Large intestine (tissue), 3 donors: ENCODE measurements around the gene TCERG1L. TPM values are rescaled to one million over a fixed set of nuclear protein-coding genes. Genes with fewer than 3 reads are reported as not detected.

Source experiments
- DNase-seq, 2 donors: peaks; one replicate each; pipeline versions ENCODE4 v3.0.0 to v3.0.0-alpha.2; 2013
- H3K27ac ChIP-seq: one replicate; pipeline ENCODE4 v1.5.1; 2013; ENCODE audit warnings: low read length
- H3K27me3 ChIP-seq: 2 replicates; pipeline ENCODE4 v1.6.1; 2013; ENCODE audit warnings: low read length; ENCODE audit not compliant: control insufficient read depth, insufficient read depth
- H3K36me3 ChIP-seq: 2 replicates; pipeline ENCODE4 v1.6.1; 2013; ENCODE audit warnings: low read length; ENCODE audit not compliant: control insufficient read depth, insufficient read depth
- H3K4me1 ChIP-seq: one replicate; pipeline ENCODE4 v1.6.1; 2013; ENCODE audit warnings: low read length; ENCODE audit not compliant: control insufficient read depth, insufficient read depth
- H3K4me3 ChIP-seq: one replicate; pipeline ENCODE4 v1.5.1; 2013; ENCODE audit warnings: low read length
- H3K9me3 ChIP-seq: one replicate; pipeline ENCODE4 v1.6.1; 2013; ENCODE audit warnings: mild to moderate bottlenecking, low read depth, low read length, moderate library complexity; ENCODE audit not compliant: control insufficient read depth
- WGBS: methylation state at CpG from one replicate; pipeline ENCODE4 v1.1.5; 2013; ENCODE audit warnings: low lambda C conversion rate; ENCODE audit not compliant: insufficient coverage; 5-methylcytosine and 5-hydroxymethylcytosine counted together
- polyA plus RNA-seq: library from polyadenylated mRNA; unstranded; fragments of 120-200 nt; gene quantifications from one replicate; pipeline ENCODE4 v1.2.1, GENCODE V29; 2013

Gene TCERG1L
- polyA plus RNA-seq, 1 donor, result 0.45 TPM

DNA sequence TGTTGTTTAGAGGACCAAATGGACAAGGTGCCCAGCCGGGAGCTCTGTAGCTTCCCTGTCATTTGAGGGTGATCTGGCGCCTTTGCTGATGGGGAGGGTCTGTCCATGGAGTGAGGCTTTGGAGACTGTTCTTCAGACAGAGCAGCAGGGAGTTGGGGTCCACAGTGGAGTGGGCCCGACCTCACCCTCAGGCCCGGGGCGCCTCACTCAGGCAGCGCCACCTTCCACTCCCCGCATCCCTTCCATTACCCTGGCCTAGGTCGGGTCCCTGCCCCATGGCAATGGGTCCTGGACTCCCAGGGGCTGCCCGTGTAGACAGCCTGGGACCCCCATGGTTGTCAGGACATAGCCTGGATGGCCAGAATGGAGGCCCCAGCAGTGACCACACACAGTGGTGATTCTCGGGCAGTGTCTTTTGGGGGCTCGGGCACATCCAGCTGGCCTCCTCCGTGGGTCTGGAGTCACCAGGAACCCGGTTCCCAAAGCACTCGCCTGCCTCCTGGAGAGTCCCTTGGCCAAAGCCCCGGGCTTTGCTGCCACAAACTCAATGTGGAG, 38.5 kb downstream of the TCERG1L start:
- no peaks in the 10 kb centered on the region for H3K36me3 ChIP-seq
- no CpG with 5 or more reads among the region's 15 CpGs for WGBS

DNA sequence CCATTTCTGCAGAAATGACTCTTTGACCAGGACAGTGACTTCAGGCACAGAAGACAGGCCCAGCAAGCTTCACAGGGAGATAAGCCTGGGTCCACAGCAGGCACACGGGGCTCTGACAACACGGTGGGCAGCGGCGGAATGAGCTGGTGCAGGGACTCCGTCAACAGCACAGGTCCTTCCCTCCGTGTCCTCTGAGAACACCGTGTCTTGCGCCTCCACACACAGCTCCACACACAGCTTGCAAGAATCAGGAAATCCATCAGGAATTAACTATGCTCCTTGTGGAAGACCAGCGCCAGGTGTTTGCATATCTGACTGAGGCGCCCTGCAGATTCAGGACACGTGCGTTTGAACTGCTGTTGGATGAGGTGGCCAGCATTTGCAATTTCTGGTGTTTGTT, 39.6 kb downstream of the TCERG1L start:
- Histone ChIP-seq H3K27me3 (no peaks in the 10 kb centered on the region), H3K9me3 (no peaks in the 10 kb centered on the region), H3K4me1 (no peaks in the 10 kb centered on the region), H3K27ac (no peak overlapping the region), H3K4me3 (no peak overlapping the region), H3K36me3 (no peaks in the 10 kb centered on the region)
- no CpG with 5 or more reads among the region's 12 CpGs for WGBS
- no peak for DNase-seq

More for the DNA sequence above, 38.5 kb downstream of the TCERG1L start:
- Histone ChIP-seq H3K27me3 (no peaks in the 10 kb centered on the region), H3K9me3 (no peaks in the 10 kb centered on the region), H3K4me3 (no peak overlapping the region), H3K4me1 (no peaks in the 10 kb centered on the region), H3K27ac (no peak overlapping the region)
- no peak for DNase-seq

DNA sequence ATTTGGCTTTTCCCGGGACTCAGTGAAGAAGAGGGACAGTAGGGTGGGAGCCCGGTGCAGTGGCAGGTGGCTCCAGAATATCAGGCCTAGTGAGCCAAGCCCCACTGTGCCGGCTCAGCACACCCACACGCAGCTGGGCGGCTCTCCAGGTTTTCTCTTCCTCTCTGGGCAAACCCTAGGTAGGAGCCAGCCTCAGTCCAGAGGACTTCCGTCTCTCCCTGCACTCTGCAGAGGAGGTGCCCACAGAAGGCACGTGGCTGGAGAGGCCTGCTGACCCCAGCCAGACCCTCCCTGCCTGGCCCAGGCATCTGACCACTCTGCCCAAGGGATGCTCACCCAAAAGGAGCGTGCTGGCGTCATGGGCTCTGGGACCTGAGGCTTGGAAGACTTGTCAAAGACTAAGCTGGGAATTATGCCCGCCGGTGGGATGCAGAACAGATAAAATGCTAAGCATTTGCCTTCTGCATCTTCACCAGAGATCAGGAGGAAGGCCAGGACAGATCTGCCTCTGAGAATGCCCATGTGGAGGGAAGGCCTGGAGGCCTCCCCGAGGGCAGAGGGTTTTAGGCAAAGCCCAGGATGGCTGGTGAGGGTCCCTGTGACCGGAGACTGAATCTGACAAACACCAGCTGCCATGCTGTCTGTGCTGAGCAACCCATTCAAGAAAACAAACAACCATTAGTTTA, 40.2 kb downstream of the TCERG1L start:
- no peak for DNase-seq
- Histone ChIP-seq H3K27ac (no peak overlapping the region), H3K4me1 (no peaks in the 10 kb centered on the region), H3K27me3 (no peaks in the 10 kb centered on the region), H3K36me3 (no peaks in the 10 kb centered on the region), H3K9me3 (no peaks in the 10 kb centered on the region), H3K4me3 (no peak overlapping the region)
- no CpG with 5 or more reads among the region's 13 CpGs for WGBS

DNA sequence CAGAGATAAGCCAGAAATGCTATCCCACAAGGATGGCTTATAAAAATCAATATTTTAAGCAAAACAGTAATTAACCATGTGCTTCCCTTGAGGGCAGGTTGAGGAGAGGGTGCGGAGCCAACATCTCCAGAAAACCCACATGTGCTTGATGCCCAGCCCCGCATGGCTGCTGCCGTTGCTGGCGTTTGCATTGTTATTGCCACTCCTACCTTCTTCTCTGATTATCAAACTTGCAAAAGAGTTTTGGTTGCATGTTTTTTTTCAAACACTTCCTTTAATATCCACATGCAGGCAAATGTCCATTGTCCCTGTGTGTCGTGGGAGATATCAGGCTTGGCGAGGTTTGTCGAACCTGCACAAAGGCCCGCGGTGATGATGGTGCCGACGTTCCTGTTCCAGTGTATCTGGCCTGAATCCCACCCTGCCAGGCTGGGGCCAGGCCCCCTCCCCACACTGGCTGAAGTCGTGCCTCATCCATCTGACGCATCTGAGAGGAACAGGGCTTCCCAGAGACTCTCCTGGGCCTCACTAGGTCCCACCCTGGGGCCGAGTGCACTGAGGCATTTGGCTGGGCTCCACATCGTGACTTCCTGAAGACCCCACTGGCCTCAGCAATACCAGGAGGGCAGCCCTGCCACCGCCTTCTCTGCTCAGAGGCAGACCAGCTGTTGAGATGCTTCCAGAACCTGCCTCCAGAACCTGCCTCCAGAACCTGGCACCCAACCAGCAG, 40.9 kb downstream of the TCERG1L start:
- Histone ChIP-seq H3K36me3 (no peaks in the 10 kb centered on the region), H3K9me3 (no peaks in the 10 kb centered on the region), H3K27me3 (no peaks in the 10 kb centered on the region), H3K27ac (no peak overlapping the region), H3K4me3 (no peak overlapping the region), H3K4me1 (no peaks in the 10 kb centered on the region)
- DNase-seq, result no peak
- 64% methylated on average over 3 of the region's 16 CpGs for WGBS

DNA sequence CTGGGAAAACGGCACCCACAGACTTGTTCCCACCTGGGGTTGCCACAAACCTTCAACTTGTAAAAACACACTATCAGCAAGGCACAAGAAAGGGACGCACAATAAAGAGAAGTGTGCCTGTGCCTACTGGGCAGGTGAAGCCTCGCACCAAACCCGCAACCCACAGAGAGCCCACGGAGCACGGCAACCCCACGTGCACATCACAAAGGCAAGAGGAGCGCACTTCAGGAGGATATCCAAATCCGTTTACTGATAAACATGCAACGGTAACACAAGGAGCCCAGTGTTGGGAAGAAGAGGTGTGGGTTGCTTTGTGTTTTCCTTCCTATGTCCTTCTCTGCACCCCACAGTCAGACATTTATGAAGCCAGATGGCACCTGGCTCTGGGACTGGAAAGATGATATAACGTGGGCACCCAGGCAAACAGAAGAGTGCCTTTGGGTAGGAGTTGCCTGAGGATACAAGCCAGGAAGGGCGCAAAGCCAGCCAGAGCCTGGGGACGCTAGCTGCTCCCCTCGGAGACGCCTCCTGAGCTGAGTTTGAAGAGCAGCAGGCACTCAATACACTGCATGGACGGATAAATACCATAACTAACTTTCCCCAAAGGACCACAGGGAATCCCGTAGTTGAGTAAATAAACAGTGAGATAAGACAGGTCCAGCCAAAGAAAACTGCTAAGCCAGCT, 41.6 kb downstream of the TCERG1L start:
- no CpG with 5 or more reads among the region's 17 CpGs for WGBS
- Histone ChIP-seq H3K36me3 (no peaks in the 10 kb centered on the region), H3K27ac (no peak overlapping the region), H3K4me3 (no peak overlapping the region), H3K9me3 (no peaks in the 10 kb centered on the region), H3K4me1 (no peaks in the 10 kb centered on the region), H3K27me3 (no peaks in the 10 kb centered on the region)
- DNase-seq, result no peak

DNA sequence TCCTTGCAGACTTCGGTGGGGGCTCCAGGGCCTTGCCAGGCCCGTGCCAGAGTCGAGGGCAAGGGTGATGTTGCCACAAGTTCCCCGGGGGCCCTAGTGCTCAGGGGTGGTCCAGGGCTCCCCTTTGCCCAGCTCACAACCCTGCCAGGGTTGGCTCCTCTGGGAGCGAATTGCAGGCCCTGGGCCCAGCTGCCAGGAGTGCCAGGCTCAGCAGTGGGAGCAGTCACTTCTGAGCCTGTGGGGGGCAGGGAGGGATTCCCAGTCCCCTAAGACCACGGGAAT, 43.8 kb downstream of the TCERG1L start:
- DNase-seq, result no peak
- no peaks in the 10 kb centered on the region for H3K36me3 ChIP-seq
- no peak overlapping the region for H3K27ac ChIP-seq
- H3K4me3 ChIP-seq, result no peak overlapping the region
- H3K9me3 ChIP-seq, result no peaks in the 10 kb centered on the region
- no CpG with 5 or more reads among the region's 6 CpGs for WGBS
- H3K27me3 ChIP-seq, result no peaks in the 10 kb centered on the region
- H3K4me1 ChIP-seq, result no peaks in the 10 kb centered on the region

DNA sequence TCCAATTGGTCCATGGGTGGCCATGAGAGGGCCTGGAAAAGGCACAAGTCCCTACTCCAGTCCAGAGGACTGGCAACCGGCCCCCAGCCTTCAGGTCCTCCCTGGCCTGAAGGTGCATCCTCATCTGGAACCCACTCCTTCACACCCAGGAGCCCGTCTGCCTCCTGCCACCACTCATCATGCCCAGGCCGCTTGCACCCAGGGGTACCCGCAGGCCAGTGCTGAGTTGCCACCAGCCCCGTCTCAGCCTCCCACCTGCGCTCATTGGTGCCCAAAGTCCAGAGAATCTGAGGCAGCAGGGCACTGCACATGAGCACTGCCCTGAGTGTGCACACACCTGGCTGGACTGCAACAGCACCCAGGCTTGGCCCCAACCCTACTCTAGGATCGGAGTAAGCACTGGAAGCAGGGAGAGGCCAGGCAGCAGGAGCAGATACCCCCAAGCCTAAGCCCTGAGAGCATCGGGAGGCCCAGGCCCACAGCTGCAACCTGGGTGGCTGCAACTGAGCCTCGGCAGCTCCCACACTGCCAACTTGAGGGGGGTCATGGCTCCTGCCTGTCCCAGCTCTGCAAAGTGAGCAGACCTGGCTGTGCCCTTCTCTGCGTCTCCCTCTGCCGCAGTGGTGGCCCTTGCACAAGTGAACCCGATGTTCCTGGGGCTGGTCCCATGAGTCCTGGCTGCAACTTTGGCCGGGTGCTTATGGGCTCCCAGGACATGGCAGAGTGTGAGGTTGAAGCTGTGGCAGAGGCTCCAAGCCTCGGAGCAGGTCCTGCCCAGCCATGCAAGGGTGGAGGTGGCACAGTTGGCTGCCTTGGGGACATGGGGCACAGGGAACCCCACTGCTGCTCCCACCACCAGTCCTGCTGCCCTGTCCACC, 44.3 kb downstream of the TCERG1L start:
- Histone ChIP-seq H3K27me3 (no peaks in the 10 kb centered on the region), H3K9me3 (no peaks in the 10 kb centered on the region), H3K4me1 (no peaks in the 10 kb centered on the region), H3K27ac (no peak overlapping the region), H3K36me3 (no peaks in the 10 kb centered on the region), H3K4me3 (no peak overlapping the region)
- no peak for DNase-seq
- no CpG with 5 or more reads among the region's 14 CpGs for WGBS

DNA sequence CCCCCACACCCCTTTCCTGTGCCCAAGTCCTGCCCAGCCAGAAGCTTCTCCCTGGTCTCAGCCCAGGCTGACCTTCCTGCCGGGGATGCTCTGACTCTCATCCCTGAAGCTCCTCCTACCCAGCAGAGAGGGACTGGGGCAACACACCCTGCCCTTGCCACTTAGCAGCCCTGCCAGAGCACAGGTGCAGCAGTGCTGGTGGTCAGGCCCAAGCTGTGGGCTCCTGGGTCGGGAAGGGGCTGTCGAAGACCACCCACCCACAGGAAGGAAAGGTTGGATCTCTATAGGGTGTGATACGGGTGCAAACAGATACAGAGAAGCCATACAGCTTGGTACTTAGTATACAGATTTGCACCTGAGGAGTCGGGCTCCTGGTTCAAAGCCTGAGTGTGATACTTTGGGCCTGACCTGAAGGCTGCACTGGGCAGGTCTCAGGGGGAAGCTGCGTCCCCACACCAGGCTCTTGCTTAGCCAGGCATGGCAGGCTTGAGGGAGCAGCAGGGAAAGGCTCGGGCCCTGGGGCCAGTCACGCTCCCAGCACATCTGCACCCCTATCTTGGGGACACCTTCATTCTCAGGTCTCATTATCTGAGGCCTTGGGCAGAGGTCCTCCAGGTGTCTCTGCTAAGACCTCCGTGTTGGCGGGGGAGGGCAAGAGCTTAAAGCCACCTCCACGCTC, 47.3 kb downstream of the TCERG1L start:
- Histone ChIP-seq H3K27me3 (no peaks in the 10 kb centered on the region), H3K4me1 (no peaks in the 10 kb centered on the region)
- no peak for DNase-seq

DNA sequence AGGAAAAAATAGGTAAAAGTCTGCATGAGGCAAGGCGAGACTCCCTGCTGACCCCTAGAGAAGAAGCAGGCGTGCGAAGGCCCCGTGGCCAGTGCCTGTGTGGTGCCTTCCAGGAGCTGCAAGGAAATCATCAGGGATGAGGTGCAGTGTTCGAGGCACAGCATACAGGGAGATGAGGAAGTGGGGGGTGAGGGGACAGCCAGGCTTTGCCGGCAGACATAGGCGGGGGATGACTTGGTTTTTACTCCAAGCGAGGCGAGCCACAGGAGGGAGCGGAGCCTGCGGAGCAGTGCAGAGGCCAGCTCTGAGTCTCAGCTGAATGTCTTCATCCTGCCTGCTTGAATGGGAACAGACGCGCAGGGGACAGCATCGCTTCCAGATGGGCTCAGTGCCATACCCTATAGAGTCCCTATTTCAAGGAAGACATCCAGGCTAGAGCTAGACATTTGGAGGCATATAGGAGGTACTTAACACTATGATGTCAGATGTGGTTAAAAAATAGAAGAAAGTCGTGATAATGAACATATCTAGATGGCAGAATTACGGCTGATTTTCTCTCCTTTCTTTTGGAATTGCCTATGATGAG, 49.5 kb downstream of the TCERG1L start:
- no peaks in the 10 kb centered on the region for H3K9me3 ChIP-seq
- no peak overlapping the region for H3K4me3 ChIP-seq
- no peak overlapping the region for H3K27ac ChIP-seq
- no peaks in the 10 kb centered on the region for H3K4me1 ChIP-seq
- no peaks in the 10 kb centered on the region for H3K36me3 ChIP-seq
- DNase-seq, result no peak
- H3K27me3 ChIP-seq, result no peaks in the 10 kb centered on the region
- 63% methylated on average over 2 of the region's 16 CpGs for WGBS

More for the DNA sequence above, 47.3 kb downstream of the TCERG1L start:
- Histone ChIP-seq H3K9me3 (no peaks in the 10 kb centered on the region), H3K36me3 (no peaks in the 10 kb centered on the region), H3K4me3 (no peak overlapping the region), H3K27ac (no peak overlapping the region)
- no CpG with 5 or more reads among the region's 11 CpGs for WGBS
